K562 (cell line): ENCODE results near the gene DLGAP1. TPM values are rescaled to one million over a fixed set of nuclear protein-coding genes. Genes with fewer than 3 reads are reported as not detected.

ENCODE experiments used
- ATAC-seq: fragments of 200-7000 bp; cut with Tn5 transposase; 3 replicates; pipeline ENCODE4 v1.9.1; 2020; ENCODE audit warnings: moderate library complexity
- BruUV-seq: library from RNA; stranded (reverse); fragments of 400-500 nt; replicated peaks from 2 replicates; lab custom pipeline; 2021; lab: Mats Ljungman, UMichigan
- CTCF ChIA-PET: fragments of 300-600 bp; formaldehyde crosslinking; extraction: SDS; loops from one replicate; lab custom pipeline; 2021; ENCODE audit warnings: low intra/inter-chr PET ratio; lab: Yijun Ruan, JAX
- POLR2A ChIA-PET: fragments of 300-600, 350-650 bp; sonication (Branson Sonifier 250); formaldehyde crosslinking; extraction: SDS; loops from one replicate; lab custom pipeline; 2021; ENCODE audit warnings: antibody characterized with exemption, inconsistent platforms; lab: Yijun Ruan, JAX
- DNase-seq, 4 experiments: peaks; one replicate each; pipeline versions ENCODE4 v3.0.0 to v3.0.0-alpha.2; 2011 to 2018; ENCODE audit warnings: low spot score in 3 of 4, mixed read lengths in 3 of 4; ENCODE audit errors: extremely low read depth in 1 of 4
- FAIRE-seq: peaks from 2 replicates; lab custom pipeline; 2011; peaks lifted over from hg19 to GRCh38; lab: Jason Lieb, UNC
- H2AFZ ChIP-seq: 2 replicates; pipeline ENCODE4 v1.6.0; 2011; ENCODE audit warnings: low read depth, low read length, control low read depth, inconsistent platforms
- H3K27ac ChIP-seq: fragments of 200-600 bp; 3 replicates; pipeline ENCODE4 v1.8.0; 2011; ENCODE audit warnings: low read depth, mild to moderate bottlenecking, control low read depth, inconsistent platforms, low read length, moderate library complexity, mixed read lengths; ENCODE audit errors: extremely low read depth
- H3K27me3 ChIP-seq, 2 experiments: fragments of 300-600 bp in 1 of 2; 2 replicates in 1 of 2; 3 replicates in 1 of 2; pipeline versions ENCODE4 v1.6.0 to v1.8.0; 2011; ENCODE audit warnings: inconsistent platforms in 2 of 2, low read length in 2 of 2, mild to moderate bottlenecking in 1 of 2, mixed read lengths in 1 of 2, moderate library complexity in 1 of 2; ENCODE audit not compliant: control insufficient read depth in 2 of 2, insufficient read depth in 2 of 2
- H3K36me3 ChIP-seq: fragments of 300-600 bp; 3 replicates; pipeline ENCODE4 v1.8.0; 2011; ENCODE audit warnings: mild to moderate bottlenecking, low read length, inconsistent platforms; ENCODE audit not compliant: control insufficient read depth, insufficient read depth
- H3K4me1 ChIP-seq, 2 experiments: fragments of 200-600 bp in 1 of 2; replicated peaks in 1 of 2; 2 replicates in 1 of 2; 3 replicates in 1 of 2; pipeline versions ENCODE4 v1.5.1 to v1.8.0; 2011; ENCODE audit warnings: inconsistent platforms in 2 of 2, low read length in 2 of 2, mild to moderate bottlenecking in 1 of 2, mixed read lengths in 1 of 2, moderate library complexity in 1 of 2; ENCODE audit not compliant: control insufficient read depth in 2 of 2, insufficient read depth in 2 of 2
- H3K4me2 ChIP-seq: 2 replicates; pipeline ENCODE4 v1.6.1; 2011; ENCODE audit warnings: low read length, control low read depth, inconsistent platforms, mixed read lengths; ENCODE audit not compliant: insufficient read depth
- H3K4me3 ChIP-seq: fragments of 200-600 bp; sonication (generic), shearing (Covaris generic); 2 replicates; pipeline ENCODE4 v1.5.1; 2016; ENCODE audit warnings: control low read depth, inconsistent platforms
- H3K79me2 ChIP-seq: fragments of 200-600 bp; 3 replicates; pipeline ENCODE4 v1.8.0; 2011; ENCODE audit warnings: low read length, inconsistent platforms; ENCODE audit not compliant: control insufficient read depth, insufficient read depth
- H3K9ac ChIP-seq, 2 experiments: 2 replicates each; pipeline versions ENCODE4 v1.6.0 to v1.6.1; 2011; ENCODE audit warnings: low read depth in 2 of 2, low read length in 2 of 2, control low read depth in 1 of 2, inconsistent platforms in 1 of 2, mild to moderate bottlenecking in 1 of 2, mixed read lengths in 1 of 2; ENCODE audit not compliant: insufficient read depth in 1 of 2
- H3K9me1 ChIP-seq: one replicate; pipeline ENCODE4 v1.6.0; 2011; ENCODE audit warnings: inconsistent platforms, mild to moderate bottlenecking, low read length, moderate library complexity; ENCODE audit not compliant: control insufficient read depth, insufficient read depth
- H3K9me3 ChIP-seq: replicated peaks from 2 replicates; pipeline ENCODE4 v1.5.1; 2011; ENCODE audit warnings: low read depth, low read length, inconsistent platforms; ENCODE audit not compliant: control insufficient read depth, insufficient read depth
- H4K20me1 ChIP-seq: replicated peaks from 2 replicates; pipeline ENCODE4 v1.6.1; 2011; ENCODE audit warnings: low read length, inconsistent platforms, mixed read lengths; ENCODE audit not compliant: control insufficient read depth, insufficient read depth
- ETS2 ChIP-seq: IDR thresholded peaks from 2 replicates; pipeline ENCODE4 v1.6.1; 2016; ENCODE audit warnings: borderline replicate concordance, missing genetic modification characterization, mild to moderate bottlenecking, moderate library complexity, missing compliant biosample characterization; ENCODE audit not compliant: poor library complexity, severe bottlenecking
- HDAC8 ChIP-seq: fragments of 450-650 bp; IDR thresholded peaks from 2 replicates; pipeline ENCODE4 v1.6.1; 2016; ENCODE audit warnings: mild to moderate bottlenecking, missing genetic modification characterization, moderate library complexity, missing compliant biosample characterization
- HSF4 ChIP-seq: fragments of 250-450 bp; sonication (Bioruptor Pico); IDR thresholded peaks from 2 replicates; pipeline ENCODE4 v2.1.2; 2022; ENCODE audit warnings: mild to moderate bottlenecking, moderate library complexity, borderline replicate concordance
- MECOM ChIP-seq: fragments of 250-450 bp; sonication (Bioruptor Pico); IDR thresholded peaks from 2 replicates; pipeline ENCODE4 v1.8.0; 2022; ENCODE audit warnings: inconsistent platforms
- NFIC ChIP-seq: fragments of 450-650 bp; IDR thresholded peaks from 2 replicates; pipeline ENCODE4 v1.6.1; 2017; ENCODE audit warnings: mild to moderate bottlenecking, inconsistent platforms
- POLR2A ChIP-seq: fragments of 450-650 bp; conservative IDR thresholded peaks from 2 replicates; pipeline ENCODE4 v1.6.1; 2016
- SMAD1 ChIP-seq: fragments of 150-350 bp; IDR thresholded peaks from 2 replicates; pipeline ENCODE4 v1.6.1; 2014; ENCODE audit warnings: low read length, low read depth; ENCODE audit not compliant: partially characterized antibody
- SMAD4 ChIP-seq: fragments of 250-450 bp; sonication (Bioruptor Pico); conservative IDR thresholded peaks from 2 replicates; pipeline ENCODE4 v1.8.0; 2021; ENCODE audit warnings: inconsistent platforms, mild to moderate bottlenecking, moderate library complexity
- SMARCB1 ChIP-seq: IDR thresholded peaks from 2 replicates; pipeline ENCODE4 v1.6.1; 2011; ENCODE audit warnings: improper control_type of control experiment, low read depth; ENCODE audit not compliant: insufficient read length
- WGBS: fragments of 100-300 bp; shearing (Covaris generic); methylation state at CpG from one replicate; pipeline ENCODE4 v1.1.6; 2016; ENCODE audit warnings: low coverage, mixed read lengths; ENCODE audit not compliant: insufficient coverage; ENCODE audit errors: missing lambda C conversion rate; 5-methylcytosine and 5-hydroxymethylcytosine counted together
- in situ Hi-C: fragments of 300-500 bp; cut with MboI; formaldehyde crosslinking; loops from 4 replicates; pipeline ENCODE4 v1.15.0; 2018; ENCODE audit warnings: inconsistent platforms, mixed read lengths
- intact Hi-C: fragments of 100-400 bp; cut with micrococcal nuclease; formaldehyde crosslinking; loops from 2 replicates; pipeline ENCODE4 v1.14.2; 2022
- polyA plus RNA-seq, 8 experiments: library from polyadenylated mRNA; depleted of rRNA in 4 of 8; stranded (reverse) in 5 of 8; unstranded in 3 of 8; fragments of >200 nt; fragmentation: Nextera tagmentation in 2 of 8; fragmentation: Illumina TruSeq in 1 of 8; extraction: Ambion mirVana in 2 of 8; extraction: Trizol in 1 of 8; gene quantifications; 2 replicates each; pipeline versions ENCODE4 v1.2.1 to v1.2.3, GENCODE V29; 2011 to 2014; ENCODE audit warnings: inconsistent platforms in 1 of 8, missing spikeins in 1 of 8
- total RNA-seq, 7 experiments: library from RNA; depleted of rRNA in 6 of 7; stranded (reverse); fragments of >200 nt in 6 of 7; fragmentation: Illumina TruSeq in 2 of 7; extraction: Trizol in 2 of 7; gene quantifications; 2 replicates each; pipeline versions ENCODE4 v1.2.1 to v1.2.3, GENCODE V29; 2011 to 2021; ENCODE audit warnings: low replicate concordance in 1 of 7
- TF ChIP-seq, protein P1 (sequence below): fragments of 450-650 bp; IDR thresholded peaks from 2 replicates; pipeline ENCODE4 v1.6.1; 2016; ENCODE audit warnings: mild to moderate bottlenecking
- TF ChIP-seq, protein P2 (sequence below), 2 experiments: fragments of 200-800 bp in 1 of 2; sonication (Bioruptor generic) in 1 of 2; sonication (generic) in 1 of 2; formaldehyde crosslinking in 1 of 2; IDR thresholded peaks in 1 of 2; conservative IDR thresholded peaks in 1 of 2; 2 replicates each; pipeline versions ENCODE4 v1.5.0 to v1.6.1; 2016 to 2020; ENCODE audit warnings: missing compliant biosample characterization in 1 of 2, missing genetic modification characterization in 1 of 2, missing genetic modification reagents in 1 of 2

DLGAP1 gene
- total and polyA plus RNA-seq, 9 of the 15 experiments (the other 6 are each of a cell fraction or from before 2014, with no cell fraction given), result 0.04 to 0.22 (median 0.08) TPM

DNA sequence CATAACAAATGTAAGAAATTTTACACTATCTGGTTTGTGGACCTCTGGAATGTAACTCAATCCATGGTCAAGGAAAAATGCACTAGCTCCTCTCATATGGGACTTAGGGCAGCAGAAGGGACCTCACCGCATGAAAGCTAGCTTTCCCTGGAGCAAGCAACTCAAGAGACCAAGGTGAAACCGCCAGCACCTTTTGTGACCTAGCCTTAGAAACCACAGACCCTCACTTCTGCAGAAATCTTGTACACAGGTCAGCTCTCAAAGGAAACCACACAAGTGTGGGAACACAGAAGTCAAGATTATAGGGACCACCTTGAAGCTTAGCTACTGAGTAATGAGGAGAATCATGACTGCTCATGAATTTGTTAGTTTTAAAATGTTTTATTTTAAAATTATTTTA, 222.5 kb downstream of the DLGAP1 start:
- no peaks in the 10 kb centered on the region for H3K9me1 ChIP-seq
- no peaks in the 10 kb centered on the region for H3K4me1 ChIP-seq
- no peaks in the 10 kb centered on the region for H3K79me2 ChIP-seq
- DNase-seq (no peak), FAIRE-seq (no peak), ATAC-seq (no peak)
- no TSS peak for BruUV-seq
- 0% methylated on average over 2 of the region's 2 CpGs for WGBS
- no peaks in the 10 kb centered on the region for H3K36me3 ChIP-seq
- no peak overlapping the region for H2AFZ ChIP-seq
- H3K9me3 ChIP-seq, result no peaks in the 10 kb centered on the region
- in situ Hi-C loops, result no loop called here
- ChIA-PET CTCF (no interaction called here), POLR2A (no interaction called here)
- no peak overlapping the region for H3K4me3 ChIP-seq
- no peak overlapping the region for H3K27ac ChIP-seq
- no peaks in the 10 kb centered on the region for H3K27me3 ChIP-seq
- no peaks in the 10 kb centered on the region for H4K20me1 ChIP-seq
- intact Hi-C loops, result no loop called here
- no peak for TF ChIP-seq SMARCB1
- TF ChIP-seq HDAC8 (tag), result no peak
- TF ChIP-seq NFIC, result no peak
- no peak overlapping the region for H3K9ac ChIP-seq
- no peak overlapping the region for H3K4me2 ChIP-seq

DNA sequence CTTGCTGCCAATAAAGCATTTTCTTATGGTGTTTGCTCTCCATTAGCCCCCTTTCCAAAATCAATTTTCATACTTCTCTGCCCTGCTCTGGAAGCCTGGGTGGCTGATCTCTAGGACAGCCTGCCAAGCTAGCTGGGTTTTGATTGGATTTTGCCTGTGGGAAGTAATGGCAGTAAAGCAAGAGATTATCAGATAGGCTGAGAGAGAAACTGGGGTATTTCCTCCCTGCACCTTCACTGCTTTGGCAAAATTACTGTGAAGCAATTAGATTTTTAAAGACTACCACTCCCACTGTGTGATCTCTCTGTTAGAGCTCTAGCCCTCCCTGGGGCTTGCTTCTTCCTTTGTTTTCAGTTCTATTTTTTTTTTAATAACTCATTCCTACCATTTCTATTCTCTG, 223.8 kb downstream of the DLGAP1 start:
- CTCF ChIA-PET, result no interaction called here

More for the DNA sequence above, 223.8 kb downstream of the DLGAP1 start:
- H2AFZ ChIP-seq, result no peak overlapping the region
- DNase-seq, result no peak
- in situ Hi-C loops, result no loop called here
- POLR2A ChIA-PET, result interaction anchor here (0.6 kb wide), 1 partner anchor 28 kb away, joined by 3 read pairs; no protein-coding TSS in a partner anchor
- no peak for ATAC-seq
- intact Hi-C loops, result no loop called here
- no peak overlapping the region for H3K27ac ChIP-seq
- H3K4me1 ChIP-seq, result no peaks in the 10 kb centered on the region
- no peak overlapping the region for H3K9ac ChIP-seq
- H3K4me3 ChIP-seq, result no peak overlapping the region
- TF ChIP-seq, protein P1, sequence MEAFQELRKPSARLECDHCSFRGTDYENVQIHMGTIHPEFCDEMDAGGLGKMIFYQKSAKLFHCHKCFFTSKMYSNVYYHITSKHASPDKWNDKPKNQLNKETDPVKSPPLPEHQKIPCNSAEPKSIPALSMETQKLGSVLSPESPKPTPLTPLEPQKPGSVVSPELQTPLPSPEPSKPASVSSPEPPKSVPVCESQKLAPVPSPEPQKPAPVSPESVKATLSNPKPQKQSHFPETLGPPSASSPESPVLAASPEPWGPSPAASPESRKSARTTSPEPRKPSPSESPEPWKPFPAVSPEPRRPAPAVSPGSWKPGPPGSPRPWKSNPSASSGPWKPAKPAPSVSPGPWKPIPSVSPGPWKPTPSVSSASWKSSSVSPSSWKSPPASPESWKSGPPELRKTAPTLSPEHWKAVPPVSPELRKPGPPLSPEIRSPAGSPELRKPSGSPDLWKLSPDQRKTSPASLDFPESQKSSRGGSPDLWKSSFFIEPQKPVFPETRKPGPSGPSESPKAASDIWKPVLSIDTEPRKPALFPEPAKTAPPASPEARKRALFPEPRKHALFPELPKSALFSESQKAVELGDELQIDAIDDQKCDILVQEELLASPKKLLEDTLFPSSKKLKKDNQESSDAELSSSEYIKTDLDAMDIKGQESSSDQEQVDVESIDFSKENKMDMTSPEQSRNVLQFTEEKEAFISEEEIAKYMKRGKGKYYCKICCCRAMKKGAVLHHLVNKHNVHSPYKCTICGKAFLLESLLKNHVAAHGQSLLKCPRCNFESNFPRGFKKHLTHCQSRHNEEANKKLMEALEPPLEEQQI, result no peak
- TF ChIP-seq POLR2A (no peak), SMAD4 (CRISPR knock-in tag) (no peak), MECOM (CRISPR knock-in tag) (no peak), SMAD1 (no peak), HSF4 (CRISPR knock-in tag) (no peak), ETS2 (tag) (no peak)
- TF ChIP-seq, protein P2, sequence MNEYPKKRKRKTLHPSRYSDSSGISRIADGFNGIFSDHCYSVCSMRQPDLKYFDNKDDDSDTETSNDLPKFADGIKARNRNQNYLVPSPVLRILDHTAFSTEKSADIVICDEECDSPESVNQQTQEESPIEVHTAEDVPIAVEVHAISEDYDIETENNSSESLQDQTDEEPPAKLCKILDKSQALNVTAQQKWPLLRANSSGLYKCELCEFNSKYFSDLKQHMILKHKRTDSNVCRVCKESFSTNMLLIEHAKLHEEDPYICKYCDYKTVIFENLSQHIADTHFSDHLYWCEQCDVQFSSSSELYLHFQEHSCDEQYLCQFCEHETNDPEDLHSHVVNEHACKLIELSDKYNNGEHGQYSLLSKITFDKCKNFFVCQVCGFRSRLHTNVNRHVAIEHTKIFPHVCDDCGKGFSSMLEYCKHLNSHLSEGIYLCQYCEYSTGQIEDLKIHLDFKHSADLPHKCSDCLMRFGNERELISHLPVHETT (CRISPR knock-in tag; conservative IDR thresholded peaks at IDR 0.05 in 1 of 2, IDR thresholded peaks at IDR 0.05 in 1 of 2), result no peak
- no peak for FAIRE-seq
- no peaks in the 10 kb centered on the region for H3K36me3 ChIP-seq
- H3K4me2 ChIP-seq, result no peak overlapping the region
- BruUV-seq, result no TSS peak
- no peaks in the 10 kb centered on the region for H3K9me3 ChIP-seq
- H3K9me1 ChIP-seq, result no peaks in the 10 kb centered on the region
- no peaks in the 10 kb centered on the region for H3K79me2 ChIP-seq
- H3K27me3 ChIP-seq, result no peaks in the 10 kb centered on the region
- H4K20me1 ChIP-seq, result no peaks in the 10 kb centered on the region
